ENCODE data around the gene ABCC10.
"Not testable (repeated sequence)": the region's sequence is repeated elsewhere in the genome, so short reads cannot be mapped to it uniquely, and the experiment has no call there.

ABCC10 gene

GRCh38 chr6:43427406-43428111 lies at the start of gene ABCC10:
Gene ABCC10, plus strand, starts transcription at chr6:43427541. Its CDS starts 438 bp downstream, at chr6:43427979.
- DNase-seq, result peak; percentile 94

- DNase-seq, result no peak
These were observed 49.6 kb upstream of the ABCC10 start for GRCh38 chr6:43377710-43378229.

GRCh38 chr6:43378631-43379030 lies 48.7 kb upstream of the ABCC10 start:
- no peak for DNase-seq

GRCh38 chr6:43380858-43381257 lies 46.5 kb upstream of the ABCC10 start:
- DNase-seq, result not testable (repeated sequence)

GRCh38 chr6:43383021-43383667 lies 44.2 kb upstream of the ABCC10 start:
- no peak for DNase-seq

- DNase-seq, result peak; percentile 15
These were observed 40.8 kb upstream of the ABCC10 start for GRCh38 chr6:43386492-43386891.

GRCh38 chr6:43389730-43390295 lies 37.5 kb upstream of the ABCC10 start:
- no peak for DNase-seq

- not testable (repeated sequence) for DNase-seq
These were observed 36.4 kb upstream of the ABCC10 start for GRCh38 chr6:43390753-43391439.

GRCh38 chr6:43391440-43392031 lies 35.8 kb upstream of the ABCC10 start:
- no peak for DNase-seq

GRCh38 chr6:43393133-43393532 lies 34.2 kb upstream of the ABCC10 start:
- DNase-seq, result not testable (repeated sequence)

- DNase-seq, result no peak
These were observed 33.7 kb upstream of the ABCC10 start for GRCh38 chr6:43393602-43394001.

GRCh38 chr6:43394982-43395381 lies 32.4 kb upstream of the ABCC10 start:
- DNase-seq, result no peak

- DNase-seq, result no peak
These were observed 31.6 kb upstream of the ABCC10 start for GRCh38 chr6:43395776-43396175.

- DNase-seq, result no peak
These were observed 30.8 kb upstream of the ABCC10 start for GRCh38 chr6:43396408-43397149.

GRCh38 chr6:43399932-43400487 lies 27.3 kb upstream of the ABCC10 start:
- no peak for DNase-seq

GRCh38 chr6:43401730-43402129 lies 25.6 kb upstream of the ABCC10 start:
- no peak for DNase-seq

- DNase-seq, result no peak
These were observed 24.5 kb upstream of the ABCC10 start for GRCh38 chr6:43402820-43403219.

GRCh38 chr6:43405354-43405753 lies 22.0 kb upstream of the ABCC10 start:
- DNase-seq, result no peak

- no peak for DNase-seq
These were observed 20.0 kb upstream of the ABCC10 start for GRCh38 chr6:43407296-43407695.

GRCh38 chr6:43408259-43408658 lies 19.1 kb upstream of the ABCC10 start:
- no peak for DNase-seq

GRCh38 chr6:43410776-43411175 lies 16.6 kb upstream of the ABCC10 start:
- not testable (repeated sequence) for DNase-seq

- no peak for DNase-seq
These were observed 14.8 kb upstream of the ABCC10 start for GRCh38 chr6:43412541-43412940.
